ENCODE results near the gene HRG. TPM values are rescaled to one million over a fixed set of nuclear protein-coding genes. Genes with fewer than 3 reads are reported as not detected.

Gene HRG
- total RNA-seq, 1 donor from 2014 or later = not detected

DNA sequence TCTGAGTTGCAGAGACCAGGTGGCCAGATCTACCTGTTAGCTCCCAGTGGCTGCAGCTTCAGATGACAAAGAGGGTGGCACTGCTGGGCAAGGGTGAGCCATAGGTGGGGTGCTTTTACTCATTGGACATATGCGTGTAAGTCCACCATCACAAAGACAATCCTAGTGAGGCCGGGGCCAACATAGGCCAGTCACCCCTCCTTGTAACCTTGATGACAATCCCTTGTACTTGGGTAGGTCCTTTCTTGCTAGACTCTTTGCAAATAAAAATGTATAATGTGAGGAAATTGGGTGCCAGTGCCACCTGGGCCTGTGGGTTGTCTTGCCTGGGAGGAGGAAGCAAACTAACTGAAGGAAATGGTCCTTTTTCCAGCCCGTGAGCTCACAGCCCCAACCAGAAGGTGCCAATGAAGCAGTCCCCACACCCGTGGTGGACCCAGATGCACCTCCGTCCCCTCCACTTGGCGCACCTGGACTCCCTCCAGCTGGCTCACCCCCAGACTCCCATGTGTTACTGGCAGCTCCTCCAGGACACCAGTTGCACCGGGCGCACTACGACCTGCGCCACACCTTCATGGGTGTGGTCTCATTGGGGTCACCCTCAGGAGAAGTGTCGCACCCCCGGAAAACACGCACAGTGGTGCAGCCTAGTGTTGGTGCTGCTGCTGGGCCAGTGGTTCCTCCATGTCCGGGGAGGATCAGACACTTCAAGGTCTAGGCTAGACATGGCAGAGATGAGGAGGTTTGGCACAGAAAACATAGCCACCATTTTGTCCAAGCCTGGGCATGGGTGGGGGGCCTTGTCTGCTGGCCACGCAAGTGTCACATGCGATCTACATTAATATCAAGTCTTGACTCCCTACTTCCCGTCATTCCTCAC is 45.4 kb upstream of the HRG start:
- Mint-ChIP-seq H3K36me3 (ENCODE audit: low read depth) (no peaks in the 10 kb centered on the region), H3K4me1 (peaks cover 7% of the 10 kb centered on the region), H3K9me3 (no peaks in the 10 kb centered on the region), H3K27me3 (ENCODE audit: low read depth) (peaks cover 45% of the 10 kb centered on the region), H3K4me3 (no peak overlapping the region), H3K27ac (ENCODE audit: unreplicated experiment) (no peak overlapping the region)
- TF ChIP-seq, protein P1, sequence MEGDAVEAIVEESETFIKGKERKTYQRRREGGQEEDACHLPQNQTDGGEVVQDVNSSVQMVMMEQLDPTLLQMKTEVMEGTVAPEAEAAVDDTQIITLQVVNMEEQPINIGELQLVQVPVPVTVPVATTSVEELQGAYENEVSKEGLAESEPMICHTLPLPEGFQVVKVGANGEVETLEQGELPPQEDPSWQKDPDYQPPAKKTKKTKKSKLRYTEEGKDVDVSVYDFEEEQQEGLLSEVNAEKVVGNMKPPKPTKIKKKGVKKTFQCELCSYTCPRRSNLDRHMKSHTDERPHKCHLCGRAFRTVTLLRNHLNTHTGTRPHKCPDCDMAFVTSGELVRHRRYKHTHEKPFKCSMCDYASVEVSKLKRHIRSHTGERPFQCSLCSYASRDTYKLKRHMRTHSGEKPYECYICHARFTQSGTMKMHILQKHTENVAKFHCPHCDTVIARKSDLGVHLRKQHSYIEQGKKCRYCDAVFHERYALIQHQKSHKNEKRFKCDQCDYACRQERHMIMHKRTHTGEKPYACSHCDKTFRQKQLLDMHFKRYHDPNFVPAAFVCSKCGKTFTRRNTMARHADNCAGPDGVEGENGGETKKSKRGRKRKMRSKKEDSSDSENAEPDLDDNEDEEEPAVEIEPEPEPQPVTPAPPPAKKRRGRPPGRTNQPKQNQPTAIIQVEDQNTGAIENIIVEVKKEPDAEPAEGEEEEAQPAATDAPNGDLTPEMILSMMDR (conservative IDR thresholded peaks at IDR 0.05) = no peak
- no peak for DNase-seq (ENCODE audit: low read depth, low spot score)

- H3K27ac Mint-ChIP-seq (ENCODE audit: unreplicated experiment) = no peak overlapping the region
- H3K36me3 Mint-ChIP-seq (ENCODE audit: low read depth) = no peaks in the 10 kb centered on the region
- H3K4me1 Mint-ChIP-seq = peaks cover 4% of the 10 kb centered on the region
- H3K4me3 Mint-ChIP-seq = no peak overlapping the region
- TF ChIP-seq, protein P1 (conservative IDR thresholded peaks at IDR 0.05) = no peak
- peaks cover 36% of the 10 kb centered on the region for H3K27me3 Mint-ChIP-seq (ENCODE audit: low read depth)
- H3K9me3 Mint-ChIP-seq = no peaks in the 10 kb centered on the region
- DNase-seq (ENCODE audit: low read depth, low spot score) = no peak
Observed at GRCh38 chr3:186621894-186622650, 43.7 kb upstream of the HRG start.

DNA sequence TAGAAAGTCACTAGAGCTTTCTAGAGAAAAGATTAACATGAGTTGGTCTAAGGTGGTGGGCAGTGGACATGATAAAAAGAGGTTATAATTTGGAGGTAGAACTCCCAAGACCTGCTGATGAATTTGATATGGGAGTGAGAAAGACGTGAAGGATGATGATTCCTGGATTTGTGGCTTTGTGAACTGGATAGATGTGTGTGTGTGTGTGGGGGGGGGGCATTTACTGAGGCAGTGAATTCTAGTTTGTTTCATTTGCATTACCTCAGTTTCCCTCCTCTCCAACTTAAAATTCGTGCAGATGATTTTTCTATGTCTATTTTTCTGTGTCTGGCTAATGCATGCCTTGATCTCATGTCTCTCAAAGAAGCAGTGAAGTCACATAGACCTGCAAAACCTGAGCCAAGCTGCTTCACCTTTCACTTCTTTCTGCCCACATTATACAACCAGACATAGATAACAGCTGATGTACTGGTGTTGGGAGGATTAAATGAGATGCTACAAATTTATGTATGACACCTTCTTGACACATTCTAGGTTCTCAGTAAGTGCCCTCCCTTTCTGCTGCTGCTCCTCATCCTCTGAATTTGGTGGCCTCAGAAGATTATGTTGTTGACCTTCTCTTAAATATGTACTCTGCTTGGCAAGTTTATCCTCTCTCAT is 43.0 kb upstream of the HRG start:
- no peak overlapping the region for H3K4me3 Mint-ChIP-seq
- no peak for DNase-seq (ENCODE audit: low read depth, low spot score)
- peaks cover 29% of the 10 kb centered on the region for H3K27me3 Mint-ChIP-seq (ENCODE audit: low read depth)
- H3K9me3 Mint-ChIP-seq = no peaks in the 10 kb centered on the region
- H3K4me1 Mint-ChIP-seq = no peaks in the 10 kb centered on the region
- no peak overlapping the region for H3K27ac Mint-ChIP-seq (ENCODE audit: unreplicated experiment)
- TF ChIP-seq, protein P1 (conservative IDR thresholded peaks at IDR 0.05) = no peak
- H3K36me3 Mint-ChIP-seq (ENCODE audit: low read depth) = no peaks in the 10 kb centered on the region

DNA sequence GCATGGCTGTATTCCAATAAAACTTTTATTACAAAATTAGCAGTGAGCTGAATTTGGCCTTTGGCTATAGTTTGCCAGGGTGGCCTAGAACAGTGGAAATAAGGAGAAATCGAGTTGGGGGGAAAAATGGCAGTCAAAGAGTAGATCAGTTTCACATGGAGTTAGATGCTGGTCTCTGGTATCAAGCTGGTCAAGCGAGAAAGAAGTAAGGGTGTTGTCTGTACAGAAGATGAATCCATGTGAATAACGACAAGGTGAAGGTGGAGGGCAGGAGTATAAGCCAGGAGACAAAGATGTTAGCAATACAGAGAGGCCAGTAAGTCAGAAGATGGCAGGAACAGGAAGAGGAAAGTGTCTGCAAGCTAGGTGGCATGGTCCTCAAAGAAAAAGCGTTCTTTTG is 41.2 kb upstream of the HRG start:
- Mint-ChIP-seq H3K4me1 (no peaks in the 10 kb centered on the region), H3K4me3 (no peak overlapping the region), H3K9me3 (no peaks in the 10 kb centered on the region), H3K27me3 (ENCODE audit: low read depth) (peaks cover 21% of the 10 kb centered on the region), H3K36me3 (ENCODE audit: low read depth) (no peaks in the 10 kb centered on the region), H3K27ac (ENCODE audit: unreplicated experiment) (no peak overlapping the region)
- TF ChIP-seq, protein P1 (conservative IDR thresholded peaks at IDR 0.05) = no peak
- DNase-seq (ENCODE audit: low read depth, low spot score) = no peak

DNA sequence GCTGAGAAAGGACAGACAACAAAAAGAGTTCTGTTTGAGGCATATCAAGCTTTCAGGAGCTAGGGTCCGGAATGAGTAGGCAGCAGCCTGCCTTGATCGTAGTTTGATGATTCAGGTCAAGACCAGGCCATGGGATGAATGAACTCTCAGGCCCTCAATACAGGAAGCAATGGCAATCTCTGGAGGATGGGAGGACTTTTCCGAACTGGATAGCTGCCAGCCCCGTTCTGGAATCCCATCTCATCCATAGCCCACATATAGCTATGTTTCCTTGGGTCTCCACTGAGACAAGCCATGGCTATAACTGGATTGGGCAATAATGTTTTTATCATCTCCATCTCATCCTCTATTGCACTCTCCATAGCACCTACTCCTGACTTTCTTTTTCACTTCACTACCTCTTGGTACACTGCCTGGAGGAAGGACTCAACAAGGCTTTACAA is 40.2 kb upstream of the HRG start:
- no peak for DNase-seq (ENCODE audit: low read depth, low spot score)
- TF ChIP-seq, protein P1 (conservative IDR thresholded peaks at IDR 0.05) = no peak
- H3K36me3 Mint-ChIP-seq (ENCODE audit: low read depth) = no peaks in the 10 kb centered on the region
- no peak overlapping the region for H3K4me3 Mint-ChIP-seq
- peaks cover 4% of the 10 kb centered on the region for H3K4me1 Mint-ChIP-seq
- H3K27ac Mint-ChIP-seq (ENCODE audit: unreplicated experiment) = no peak overlapping the region
- no peaks in the 10 kb centered on the region for H3K9me3 Mint-ChIP-seq
- peaks cover 23% of the 10 kb centered on the region for H3K27me3 Mint-ChIP-seq (ENCODE audit: low read depth)

All from neural crest cell (in vitro differentiated cells).